ENCODE measurements around the gene RASSF8. TPM values are rescaled to one million over a fixed set of nuclear protein-coding genes. Genes with fewer than 3 reads are reported as not detected.

The RASSF8 gene
- total and polyA plus RNA-seq, 2 experiments from 2014 or later = 11.5 to 30.6 TPM

- no peak for TF ChIP-seq REST (IDR thresholded peaks at IDR 0.05; ENCODE audit: unreplicated experiment)
- TF ChIP-seq ETS1 (IDR thresholded peaks at IDR 0.05) = no peak
Measured at GRCh38 chr12:25975682-25976081, 17.2 kb downstream of the RASSF8 start (continued).

- no peak overlapping the region for H3K4me3 Mint-ChIP-seq
- Histone ChIP-seq H4K20me1 (replicated peaks; ENCODE audit: insufficient read depth) (peaks cover 7% of the 10 kb centered on the region; the same call in 1 of the 2 replicates), H3K79me2 (replicated peaks; ENCODE audit: insufficient read depth) (peaks cover 100% of the 10 kb centered on the region), H3K4me1 (ENCODE audit: insufficient read depth) (peaks cover 18% of the 10 kb centered on the region), H3K27ac (ENCODE audit: low read depth) (no peak overlapping the region), H3K4me3 (no peak overlapping the region), H3K36me3 (ENCODE audit: insufficient read depth) (no peaks in the 10 kb centered on the region), H3K9me2 (ENCODE audit: insufficient read depth) (no peaks in the 10 kb centered on the region), H2AFZ (no peak overlapping the region), H3K27me3 (ENCODE audit: insufficient read depth) (no peaks in the 10 kb centered on the region), H3K4me2 (no peak overlapping the region), H3F3A (replicated peaks; ENCODE audit: low read depth) (no peaks in the 10 kb centered on the region)
- no peaks in the 10 kb centered on the region for H3K9me3 Mint-ChIP-seq
- DNase-seq (ENCODE audit: low spot score) = no peak
- H3K36me3 Mint-ChIP-seq (ENCODE audit: low read depth) = no peaks in the 10 kb centered on the region
- peaks cover 30% of the 10 kb centered on the region for H3K4me1 Mint-ChIP-seq
- H3K27ac Mint-ChIP-seq = no peak overlapping the region
- H3K27me3 Mint-ChIP-seq (ENCODE audit: insufficient read depth, low read depth, poor library complexity) = no peaks in the 10 kb centered on the region
- no peak for ATAC-seq
- TF ChIP-seq ZNF462 (CRISPR knock-in tag; IDR thresholded peaks at IDR 0.05) (no peak), STAT1 (IDR thresholded peaks at IDR 0.05; ENCODE audit: unreplicated experiment) (no peak), ETS1 (IDR thresholded peaks at IDR 0.05) (no peak), ZNF114 (CRISPR knock-in tag; IDR thresholded peaks at IDR 0.05) (no peak), CTCF (conservative IDR thresholded peaks at IDR 0.05; ENCODE audit: low read depth in 2 of 2) (no peak), REST (IDR thresholded peaks at IDR 0.05; ENCODE audit: unreplicated experiment) (no peak)
Measured at GRCh38 chr12:25976289-25976688, 17.8 kb downstream of the RASSF8 start.
